ENCODE data around the gene ODAD3. TPM values are rescaled to one million over a fixed set of nuclear protein-coding genes. Genes with fewer than 3 reads are reported as not detected.

The ODAD3 gene
- total and polyA plus RNA-seq, 2 of the 13 experiments (the other 11 are each of a cell fraction or from before 2014, with no cell fraction given) = 0.04 to 0.08 TPM

DNA sequence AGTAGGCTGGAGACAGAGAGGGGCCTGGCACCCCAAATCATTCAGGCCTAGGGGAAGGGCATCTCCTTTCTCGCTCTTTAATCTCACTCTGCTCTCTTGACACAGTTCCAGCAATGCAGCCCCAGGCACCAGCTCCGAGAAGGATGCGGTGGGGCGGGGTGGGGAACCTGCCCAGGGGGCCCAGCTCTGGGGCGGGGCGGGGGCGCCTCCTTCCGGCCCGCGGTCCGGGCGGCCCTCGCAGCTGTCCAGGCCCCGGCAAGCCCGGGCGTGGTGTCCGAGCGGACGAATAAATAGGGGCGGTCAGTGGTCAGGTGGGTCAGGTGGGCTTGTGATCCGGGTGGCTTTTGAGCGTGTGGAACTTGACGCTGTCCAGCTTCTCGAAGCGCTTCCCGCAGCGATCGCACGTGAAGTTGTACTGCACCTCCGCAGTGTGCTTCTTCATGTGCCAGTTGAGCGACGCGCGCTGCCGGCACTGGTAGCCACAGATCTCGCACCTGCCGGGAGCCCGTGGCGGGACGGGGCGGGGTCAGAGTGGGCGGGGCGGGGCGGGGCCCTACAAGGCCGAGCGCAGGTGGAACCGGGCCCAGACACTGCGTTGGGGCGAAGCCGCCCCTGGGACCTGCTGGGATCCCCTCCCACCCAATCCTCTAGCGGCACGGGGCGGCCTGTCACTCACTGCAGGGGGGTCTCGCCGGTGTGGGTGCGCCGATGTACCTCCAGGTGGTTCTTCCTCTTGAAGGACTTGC lies 48.6 kb upstream of the ODAD3 start:
- ChIA-PET CTCF (ENCODE audit: low intra/inter-chr PET ratio, low total read pairs) (interaction anchor here (1.4 to 1.6 kb wide), 3 partner anchors 30 to 190 kb away, joined by 4 to 10 read pairs (median 8); no protein-coding TSS in a partner anchor), POLR2A (interaction anchor here (1.6 kb wide), 1 partner anchor 109 kb away, joined by 6 read pairs; the partner anchor contains the start of gene SWSAP1)
- Histone ChIP-seq H3K36me3 (replicated peaks in 1 of 2; ENCODE audit: control insufficient read depth in 1 of 2, insufficient read depth in 2 of 2, low read length in 2 of 2) (no peaks in the 10 kb centered on the region), H3K27me3 (ENCODE audit: control insufficient read depth in 1 of 2, insufficient read depth in 2 of 2, low read length in 2 of 2) (peaks cover 5 to 22% of the 10 kb centered on the region in 2 experiments; a peak in 4 of 5 replicates), H3K79me2 (ENCODE audit: insufficient read depth, low read length) (no peaks in the 10 kb centered on the region), H3K4me2 (ENCODE audit: low read depth, low read length) (no peak overlapping the region), H4K20me1 (ENCODE audit: insufficient read depth, low read length) (peaks cover 10% of the 10 kb centered on the region; the same call in 1 of the 2 replicates), H3K27ac (ENCODE audit: extremely low read length, insufficient read depth, low read length) (no peak overlapping the region), H3K4me3 (replicated peaks in 1 of 3; ENCODE audit: insufficient read depth in 1 of 3, low read depth in 2 of 3, low read length in 3 of 3) (no peak overlapping the region), H2AFZ (ENCODE audit: low read length) (no peak overlapping the region), H3K4me1 (ENCODE audit: insufficient read depth, low read length) (peaks cover 17% of the 10 kb centered on the region), H3K9ac (ENCODE audit: insufficient read depth, low read depth, low read length) (no peak overlapping the region), H3K9me3 (ENCODE audit: low read length) (no peaks in the 10 kb centered on the region)
- FAIRE-seq (no peak), ATAC-seq (no peak), DNase-seq (ENCODE audit: low spot score) (no peak)
- intact Hi-C loops (cut with micrococcal nuclease; ENCODE audit: unreplicated experiment) = no loop called here
- BruUV-seq (replicated peaks) = no TSS peak
- in situ Hi-C loops (cut with HindIII; ENCODE audit: extremely low pct_ligation_motif_present, low pct_unique_long_range_greater_than_20kb) = loop anchor here (5.0 kb wide), 1 partner anchor 101 kb away; the partner anchor contains the start of gene EPOR
- TF ChIP-seq NCOA1 (CRISPR knock-in tag; IDR thresholded peaks at IDR 0.05) (no peak), SIN3B (IDR thresholded peaks at IDR 0.05; ENCODE audit: low read length) (no peak), AGO2 (optimal IDR thresholded peaks at IDR 0.05; ENCODE audit: low read depth, low read length) (peak; percentile 34), ZNF773 (CRISPR knock-in tag; IDR thresholded peaks at IDR 0.05; ENCODE audit: borderline replicate concordance) (no peak), SMARCC2 (IDR thresholded peaks at IDR 0.05) (no peak)
- TF ChIP-seq, protein P1, sequence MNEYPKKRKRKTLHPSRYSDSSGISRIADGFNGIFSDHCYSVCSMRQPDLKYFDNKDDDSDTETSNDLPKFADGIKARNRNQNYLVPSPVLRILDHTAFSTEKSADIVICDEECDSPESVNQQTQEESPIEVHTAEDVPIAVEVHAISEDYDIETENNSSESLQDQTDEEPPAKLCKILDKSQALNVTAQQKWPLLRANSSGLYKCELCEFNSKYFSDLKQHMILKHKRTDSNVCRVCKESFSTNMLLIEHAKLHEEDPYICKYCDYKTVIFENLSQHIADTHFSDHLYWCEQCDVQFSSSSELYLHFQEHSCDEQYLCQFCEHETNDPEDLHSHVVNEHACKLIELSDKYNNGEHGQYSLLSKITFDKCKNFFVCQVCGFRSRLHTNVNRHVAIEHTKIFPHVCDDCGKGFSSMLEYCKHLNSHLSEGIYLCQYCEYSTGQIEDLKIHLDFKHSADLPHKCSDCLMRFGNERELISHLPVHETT (CRISPR knock-in tag; conservative IDR thresholded peaks at IDR 0.05) = no peak
- WGBS (ENCODE audit: low lambda C conversion rate) = 99% methylated on average over 42 of the region's 57 CpGs
